ENCODE data around the gene ASIC4. TPM values are rescaled to one million over a fixed set of nuclear protein-coding genes. Genes with fewer than 3 reads are reported as not detected.

Gene ASIC4
- total and polyA plus RNA-seq, 9 of the 15 experiments (the other 6 are each of a cell fraction or from before 2014, with no cell fraction given), result 0.07 to 19.2 (median 4.8) TPM

- no peak for TF ChIP-seq THRB (CRISPR knock-in tag; conservative IDR thresholded peaks at IDR 0.05)
- TF ChIP-seq, protein P1, sequence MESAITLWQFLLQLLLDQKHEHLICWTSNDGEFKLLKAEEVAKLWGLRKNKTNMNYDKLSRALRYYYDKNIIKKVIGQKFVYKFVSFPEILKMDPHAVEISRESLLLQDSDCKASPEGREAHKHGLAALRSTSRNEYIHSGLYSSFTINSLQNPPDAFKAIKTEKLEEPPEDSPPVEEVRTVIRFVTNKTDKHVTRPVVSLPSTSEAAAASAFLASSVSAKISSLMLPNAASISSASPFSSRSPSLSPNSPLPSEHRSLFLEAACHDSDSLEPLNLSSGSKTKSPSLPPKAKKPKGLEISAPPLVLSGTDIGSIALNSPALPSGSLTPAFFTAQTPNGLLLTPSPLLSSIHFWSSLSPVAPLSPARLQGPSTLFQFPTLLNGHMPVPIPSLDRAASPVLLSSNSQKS (CRISPR knock-in tag; IDR thresholded peaks at IDR 0.05), result no peak
- no peak for TF ChIP-seq ZNF445 (CRISPR knock-in tag; IDR thresholded peaks at IDR 0.05; ENCODE audit: low read depth)
- TF ChIP-seq NCOR1 (IDR thresholded peaks at IDR 0.05), result no peak
- TF ChIP-seq ZNF175 (CRISPR knock-in tag; IDR thresholded peaks at IDR 0.05; ENCODE audit: low read depth), result no peak
- TF ChIP-seq, protein P2, sequence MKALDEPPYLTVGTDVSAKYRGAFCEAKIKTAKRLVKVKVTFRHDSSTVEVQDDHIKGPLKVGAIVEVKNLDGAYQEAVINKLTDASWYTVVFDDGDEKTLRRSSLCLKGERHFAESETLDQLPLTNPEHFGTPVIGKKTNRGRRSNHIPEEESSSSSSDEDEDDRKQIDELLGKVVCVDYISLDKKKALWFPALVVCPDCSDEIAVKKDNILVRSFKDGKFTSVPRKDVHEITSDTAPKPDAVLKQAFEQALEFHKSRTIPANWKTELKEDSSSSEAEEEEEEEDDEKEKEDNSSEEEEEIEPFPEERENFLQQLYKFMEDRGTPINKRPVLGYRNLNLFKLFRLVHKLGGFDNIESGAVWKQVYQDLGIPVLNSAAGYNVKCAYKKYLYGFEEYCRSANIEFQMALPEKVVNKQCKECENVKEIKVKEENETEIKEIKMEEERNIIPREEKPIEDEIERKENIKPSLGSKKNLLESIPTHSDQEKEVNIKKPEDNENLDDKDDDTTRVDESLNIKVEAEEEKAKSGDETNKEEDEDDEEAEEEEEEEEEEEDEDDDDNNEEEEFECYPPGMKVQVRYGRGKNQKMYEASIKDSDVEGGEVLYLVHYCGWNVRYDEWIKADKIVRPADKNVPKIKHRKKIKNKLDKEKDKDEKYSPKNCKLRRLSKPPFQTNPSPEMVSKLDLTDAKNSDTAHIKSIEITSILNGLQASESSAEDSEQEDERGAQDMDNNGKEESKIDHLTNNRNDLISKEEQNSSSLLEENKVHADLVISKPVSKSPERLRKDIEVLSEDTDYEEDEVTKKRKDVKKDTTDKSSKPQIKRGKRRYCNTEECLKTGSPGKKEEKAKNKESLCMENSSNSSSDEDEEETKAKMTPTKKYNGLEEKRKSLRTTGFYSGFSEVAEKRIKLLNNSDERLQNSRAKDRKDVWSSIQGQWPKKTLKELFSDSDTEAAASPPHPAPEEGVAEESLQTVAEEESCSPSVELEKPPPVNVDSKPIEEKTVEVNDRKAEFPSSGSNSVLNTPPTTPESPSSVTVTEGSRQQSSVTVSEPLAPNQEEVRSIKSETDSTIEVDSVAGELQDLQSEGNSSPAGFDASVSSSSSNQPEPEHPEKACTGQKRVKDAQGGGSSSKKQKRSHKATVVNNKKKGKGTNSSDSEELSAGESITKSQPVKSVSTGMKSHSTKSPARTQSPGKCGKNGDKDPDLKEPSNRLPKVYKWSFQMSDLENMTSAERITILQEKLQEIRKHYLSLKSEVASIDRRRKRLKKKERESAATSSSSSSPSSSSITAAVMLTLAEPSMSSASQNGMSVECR (CRISPR knock-in tag; IDR thresholded peaks at IDR 0.05), result no peak
- TF ChIP-seq, protein P3, sequence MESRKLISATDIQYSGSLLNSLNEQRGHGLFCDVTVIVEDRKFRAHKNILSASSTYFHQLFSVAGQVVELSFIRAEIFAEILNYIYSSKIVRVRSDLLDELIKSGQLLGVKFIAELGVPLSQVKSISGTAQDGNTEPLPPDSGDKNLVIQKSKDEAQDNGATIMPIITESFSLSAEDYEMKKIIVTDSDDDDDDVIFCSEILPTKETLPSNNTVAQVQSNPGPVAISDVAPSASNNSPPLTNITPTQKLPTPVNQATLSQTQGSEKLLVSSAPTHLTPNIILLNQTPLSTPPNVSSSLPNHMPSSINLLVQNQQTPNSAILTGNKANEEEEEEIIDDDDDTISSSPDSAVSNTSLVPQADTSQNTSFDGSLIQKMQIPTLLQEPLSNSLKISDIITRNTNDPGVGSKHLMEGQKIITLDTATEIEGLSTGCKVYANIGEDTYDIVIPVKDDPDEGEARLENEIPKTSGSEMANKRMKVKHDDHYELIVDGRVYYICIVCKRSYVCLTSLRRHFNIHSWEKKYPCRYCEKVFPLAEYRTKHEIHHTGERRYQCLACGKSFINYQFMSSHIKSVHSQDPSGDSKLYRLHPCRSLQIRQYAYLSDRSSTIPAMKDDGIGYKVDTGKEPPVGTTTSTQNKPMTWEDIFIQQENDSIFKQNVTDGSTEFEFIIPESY (CRISPR knock-in tag; IDR thresholded peaks at IDR 0.05), result no peak
- no peak for TF ChIP-seq ZZZ3 (IDR thresholded peaks at IDR 0.05)
Measured at GRCh38 chr2:219532378-219532649, 18.0 kb downstream of the ASIC4 start (continued).

Data from K562 (cell line).